ENCODE results near the gene THOC3.
"Not testable (repeated sequence)": the region's sequence is repeated elsewhere in the genome, so short reads cannot be mapped to it uniquely, and the experiment has no call there.

DNA sequence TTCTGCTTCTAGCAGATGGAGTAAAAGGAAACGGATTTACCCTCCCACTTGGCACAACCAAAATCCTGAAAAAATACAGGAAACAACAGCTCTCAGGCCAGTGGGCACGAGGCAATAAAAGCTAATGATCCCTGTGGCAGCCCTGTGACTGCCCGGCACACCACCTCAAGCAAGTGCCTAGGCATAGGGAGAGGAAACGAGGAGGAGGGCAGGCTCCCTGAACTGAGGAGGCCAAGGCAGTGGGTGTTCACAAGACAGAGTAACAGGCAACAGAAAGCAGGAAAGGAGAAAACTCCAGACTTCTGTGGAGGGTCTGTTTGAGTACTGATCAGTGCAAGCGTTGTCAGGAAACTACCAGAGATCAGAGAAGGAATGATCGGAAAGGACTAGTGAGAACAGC, 29.9 kb upstream of the THOC3 start:
- TF ChIP-seq, protein P1, sequence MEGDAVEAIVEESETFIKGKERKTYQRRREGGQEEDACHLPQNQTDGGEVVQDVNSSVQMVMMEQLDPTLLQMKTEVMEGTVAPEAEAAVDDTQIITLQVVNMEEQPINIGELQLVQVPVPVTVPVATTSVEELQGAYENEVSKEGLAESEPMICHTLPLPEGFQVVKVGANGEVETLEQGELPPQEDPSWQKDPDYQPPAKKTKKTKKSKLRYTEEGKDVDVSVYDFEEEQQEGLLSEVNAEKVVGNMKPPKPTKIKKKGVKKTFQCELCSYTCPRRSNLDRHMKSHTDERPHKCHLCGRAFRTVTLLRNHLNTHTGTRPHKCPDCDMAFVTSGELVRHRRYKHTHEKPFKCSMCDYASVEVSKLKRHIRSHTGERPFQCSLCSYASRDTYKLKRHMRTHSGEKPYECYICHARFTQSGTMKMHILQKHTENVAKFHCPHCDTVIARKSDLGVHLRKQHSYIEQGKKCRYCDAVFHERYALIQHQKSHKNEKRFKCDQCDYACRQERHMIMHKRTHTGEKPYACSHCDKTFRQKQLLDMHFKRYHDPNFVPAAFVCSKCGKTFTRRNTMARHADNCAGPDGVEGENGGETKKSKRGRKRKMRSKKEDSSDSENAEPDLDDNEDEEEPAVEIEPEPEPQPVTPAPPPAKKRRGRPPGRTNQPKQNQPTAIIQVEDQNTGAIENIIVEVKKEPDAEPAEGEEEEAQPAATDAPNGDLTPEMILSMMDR (IDR thresholded peaks at IDR 0.05; ENCODE audit: insufficient read depth, low read length, poor library complexity, severe bottlenecking) = not testable (repeated sequence)
- not testable (repeated sequence) for TF ChIP-seq EZH2phosphoT487 (conservative IDR thresholded peaks at IDR 0.05; ENCODE audit: low read length)
